Effector memory CD4-positive, alpha-beta T cell (primary cell): ENCODE data around the gene TAAR2.
"Not testable (repeated sequence)": the region's sequence is repeated elsewhere in the genome, so short reads cannot be mapped to it uniquely, and the experiment has no call there.

Source experiments
- DNase-seq, 3 donors: peaks; one replicate each; pipeline ENCODE4 v3.0.0-alpha.2; 2020
- H3K27ac ChIP-seq: 2 replicates; pipeline ENCODE4 v1.7.0; 2013; ENCODE audit warnings: mild to moderate bottlenecking, low read length, moderate library complexity; ENCODE audit not compliant: insufficient read depth, poor library complexity, severe bottlenecking
- H3K27me3 ChIP-seq: replicated peaks from 2 replicates; pipeline ENCODE4 v1.7.0; 2013; ENCODE audit warnings: mild to moderate bottlenecking, low read length; ENCODE audit not compliant: insufficient read depth, control insufficient read depth, poor library complexity, severe bottlenecking
- H3K36me3 ChIP-seq: 2 replicates; pipeline ENCODE4 v1.7.0; 2013; ENCODE audit warnings: mild to moderate bottlenecking, low read length, moderate library complexity; ENCODE audit not compliant: control insufficient read depth, insufficient read depth
- H3K4me1 ChIP-seq: 2 replicates; pipeline ENCODE4 v1.7.0; 2013; ENCODE audit warnings: low read length, mild to moderate bottlenecking; ENCODE audit not compliant: control insufficient read depth, insufficient read depth, poor library complexity, severe bottlenecking
- H3K4me3 ChIP-seq: 2 replicates; pipeline ENCODE4 v1.7.0; 2013; ENCODE audit warnings: low read length, low read depth, mild to moderate bottlenecking; ENCODE audit not compliant: insufficient read depth, poor library complexity, severe bottlenecking
- H3K9me3 ChIP-seq: 2 replicates; pipeline ENCODE4 v1.7.0; 2013; ENCODE audit warnings: mild to moderate bottlenecking, low read length, moderate library complexity; ENCODE audit not compliant: control insufficient read depth

The TAAR2 gene

DNA sequence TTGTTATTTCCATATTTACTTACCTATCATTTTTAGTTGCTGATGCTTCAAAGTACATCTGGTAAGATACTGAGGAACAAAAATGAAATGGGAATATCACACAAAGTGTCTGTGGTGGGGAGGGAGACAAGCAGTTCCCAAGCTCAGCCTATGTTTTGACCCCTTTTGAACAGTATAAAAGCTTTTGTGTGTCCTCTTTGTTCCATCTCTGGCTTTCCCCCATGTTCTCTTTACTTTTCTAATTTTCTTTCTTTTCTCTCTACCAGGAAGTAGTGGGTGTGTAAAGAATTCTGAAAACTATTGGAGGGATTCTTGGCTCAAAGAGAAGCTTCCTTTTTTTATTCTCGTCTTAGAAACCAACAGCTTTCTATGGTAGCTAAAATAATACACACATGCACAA is 7.4 kb downstream of the TAAR2 start:
- H3K36me3 ChIP-seq, result no peaks in the 10 kb centered on the region
- no peaks in the 10 kb centered on the region for H3K9me3 ChIP-seq
- no peak overlapping the region for H3K4me3 ChIP-seq
- H3K27me3 ChIP-seq, result no peaks in the 10 kb centered on the region
- no peaks in the 10 kb centered on the region for H3K4me1 ChIP-seq
- DNase-seq, result no peak
- no peak overlapping the region for H3K27ac ChIP-seq

DNA sequence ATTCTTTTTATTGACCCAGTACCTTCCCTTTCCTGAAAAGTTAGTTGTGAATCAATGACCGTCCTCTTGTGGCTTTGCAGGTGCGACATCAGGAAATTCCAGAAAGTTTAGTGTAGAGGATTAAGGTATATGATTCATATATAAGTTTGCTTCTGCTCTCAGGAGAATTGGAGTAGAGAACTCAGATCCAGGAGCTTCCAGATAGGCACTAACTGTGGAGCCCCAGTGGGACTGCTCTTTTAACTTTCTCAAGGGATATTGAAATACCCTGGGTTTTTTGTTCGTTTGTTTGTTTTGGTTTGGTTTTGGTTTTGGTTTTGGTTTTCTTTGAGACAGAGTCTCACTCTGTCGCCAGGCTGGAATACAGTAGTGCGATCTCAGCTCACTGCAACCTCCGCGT is 9.5 kb downstream of the TAAR2 start:
- H3K4me3 ChIP-seq, result no peak overlapping the region
- no peaks in the 10 kb centered on the region for H3K27me3 ChIP-seq
- DNase-seq, result no peak
- no peaks in the 10 kb centered on the region for H3K4me1 ChIP-seq
- no peaks in the 10 kb centered on the region for H3K9me3 ChIP-seq
- H3K36me3 ChIP-seq, result no peaks in the 10 kb centered on the region
- H3K27ac ChIP-seq, result no peak overlapping the region

DNA sequence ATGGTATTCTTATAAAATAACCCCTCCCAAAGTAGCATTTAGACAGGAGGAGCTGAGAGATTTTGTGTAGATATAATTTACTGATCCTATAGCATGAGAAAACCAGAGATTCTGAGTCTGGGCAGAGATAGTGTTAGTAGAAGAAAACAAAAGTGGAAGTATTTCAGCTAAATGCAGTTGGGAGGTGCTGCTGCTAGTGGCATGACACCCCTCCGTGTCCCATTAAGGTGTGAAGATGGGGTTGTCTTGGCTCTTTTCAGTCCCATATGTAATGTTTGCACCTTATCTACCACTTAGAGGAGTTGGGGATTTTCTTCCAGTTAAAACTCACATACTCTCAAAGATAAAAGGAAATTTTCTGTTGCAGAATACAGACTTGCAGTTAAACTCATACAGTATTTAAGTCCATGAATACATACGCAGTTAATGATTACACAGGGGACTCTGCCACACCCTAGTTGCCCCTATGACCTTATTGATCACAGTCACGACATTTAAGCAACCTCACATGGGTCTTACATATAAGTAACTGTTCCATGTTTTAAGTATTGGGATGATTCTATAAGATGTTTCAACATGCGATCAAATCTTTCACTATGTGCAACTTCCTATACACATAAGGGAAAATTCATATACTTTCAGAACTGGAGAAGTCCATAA is 11.5 kb downstream of the TAAR2 start:
- DNase-seq, result no peak
- no peaks in the 10 kb centered on the region for H3K27me3 ChIP-seq
- no peaks in the 10 kb centered on the region for H3K4me1 ChIP-seq
- H3K36me3 ChIP-seq, result no peaks in the 10 kb centered on the region
- no peaks in the 10 kb centered on the region for H3K9me3 ChIP-seq
- no peak overlapping the region for H3K4me3 ChIP-seq
- H3K27ac ChIP-seq, result no peak overlapping the region

DNA sequence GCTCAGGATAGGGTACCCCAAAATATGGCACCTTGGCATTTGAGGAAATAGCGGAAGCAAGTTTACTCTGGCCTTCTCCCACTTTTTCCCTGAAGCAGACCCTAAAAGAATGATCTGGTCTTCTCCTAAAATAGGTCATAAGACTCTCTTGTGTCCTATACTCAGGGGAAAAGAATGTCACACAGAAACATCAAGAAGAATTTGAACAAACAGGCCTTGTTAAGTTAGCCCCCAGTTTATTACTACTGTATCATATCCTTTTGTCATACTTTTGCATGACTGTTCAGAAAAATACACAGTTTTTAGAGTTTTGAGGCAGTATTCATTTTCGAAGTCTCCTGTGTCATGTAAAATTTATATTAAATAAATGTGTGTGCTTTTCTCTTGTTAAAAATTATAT is 12.5 kb downstream of the TAAR2 start:
- no peaks in the 10 kb centered on the region for H3K36me3 ChIP-seq
- no peak for DNase-seq
- H3K27ac ChIP-seq, result no peak overlapping the region
- H3K4me1 ChIP-seq, result no peaks in the 10 kb centered on the region
- H3K9me3 ChIP-seq, result no peaks in the 10 kb centered on the region
- H3K27me3 ChIP-seq, result no peaks in the 10 kb centered on the region
- no peak overlapping the region for H3K4me3 ChIP-seq

DNA sequence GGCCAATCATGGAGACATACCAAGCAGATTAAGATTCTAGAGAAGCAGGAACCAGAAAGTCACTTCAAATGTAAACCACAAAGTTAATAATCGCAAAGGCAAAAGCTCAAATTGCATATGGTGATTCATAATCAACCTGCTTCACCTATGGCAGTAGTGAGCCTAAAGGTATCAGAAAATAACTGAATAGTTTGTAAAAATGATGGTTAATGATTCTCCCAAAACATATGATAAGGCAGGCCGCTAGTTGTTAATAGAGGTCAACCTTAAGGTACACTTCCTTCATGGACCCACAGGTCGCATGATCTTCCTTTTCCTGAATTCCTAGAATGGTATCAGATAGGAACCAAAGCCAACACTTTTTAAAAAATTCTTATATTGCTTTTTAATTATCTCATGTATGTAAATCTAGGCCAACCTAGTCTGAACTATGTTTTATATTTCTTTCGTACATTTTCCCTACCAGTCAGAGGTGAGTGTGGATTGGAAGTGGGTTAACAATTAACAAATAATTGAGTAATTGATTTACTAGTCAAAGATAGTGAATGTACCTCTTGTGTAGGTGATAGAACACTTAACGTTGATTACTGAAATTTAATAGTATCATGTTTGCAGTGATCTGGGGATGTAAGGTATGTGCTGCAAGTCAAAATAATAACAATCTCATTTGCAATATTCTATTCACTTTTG is 16.4 kb downstream of the TAAR2 start:
- no peaks in the 10 kb centered on the region for H3K36me3 ChIP-seq
- H3K4me1 ChIP-seq, result no peaks in the 10 kb centered on the region
- no peaks in the 10 kb centered on the region for H3K27me3 ChIP-seq
- no peak for DNase-seq
- H3K4me3 ChIP-seq, result no peak overlapping the region
- no peak overlapping the region for H3K27ac ChIP-seq
- no peaks in the 10 kb centered on the region for H3K9me3 ChIP-seq

GRCh38 chr6:132604635-132605152 is 19.4 kb downstream of the TAAR2 start:
- Histone ChIP-seq H3K4me3 (no peak overlapping the region), H3K9me3 (no peaks in the 10 kb centered on the region), H3K4me1 (no peaks in the 10 kb centered on the region), H3K27me3 (no peaks in the 10 kb centered on the region), H3K27ac (no peak overlapping the region), H3K36me3 (no peaks in the 10 kb centered on the region)
- DNase-seq, result no peak

GRCh38 chr6:132600900-132601299 is 23.2 kb downstream of the TAAR2 start:
- H3K4me3 ChIP-seq, H3K36me3 ChIP-seq, H3K4me1 ChIP-seq, H3K27ac ChIP-seq, H3K27me3 ChIP-seq, H3K9me3 ChIP-seq, DNase-seq: not testable (repeated sequence)

GRCh38 chr6:132598473-132598872 is 25.6 kb downstream of the TAAR2 start:
- no peak for DNase-seq
- no peak overlapping the region for H3K4me3 ChIP-seq

DNA sequence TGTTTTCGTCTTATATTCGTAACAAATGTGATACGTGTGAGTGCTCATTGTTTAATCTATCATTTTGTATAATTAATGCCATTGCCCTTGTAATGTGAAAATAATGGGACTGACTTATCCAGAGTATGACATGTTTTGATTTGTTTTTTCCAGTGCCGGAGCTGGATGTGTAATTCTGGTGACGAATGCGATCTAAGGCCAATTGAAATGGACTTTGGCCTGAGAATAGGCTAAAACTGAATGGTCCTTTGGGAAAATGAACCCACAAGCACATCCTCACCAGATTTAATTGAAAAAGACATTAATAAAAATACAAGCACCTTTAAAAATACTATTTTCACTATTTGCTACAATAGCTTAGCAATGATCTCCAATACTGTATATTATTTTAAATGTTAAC is 27.9 kb downstream of the TAAR2 start:
- DNase-seq, result no peak
- Histone ChIP-seq H3K4me1 (no peaks in the 10 kb centered on the region), H3K9me3 (no peaks in the 10 kb centered on the region), H3K27me3 (no peaks in the 10 kb centered on the region), H3K36me3 (no peaks in the 10 kb centered on the region), H3K27ac (no peak overlapping the region), H3K4me3 (no peak overlapping the region)

More at GRCh38 chr6:132598473-132598872, 25.6 kb downstream of the TAAR2 start:
- Histone ChIP-seq H3K36me3 (no peaks in the 10 kb centered on the region), H3K4me1 (no peaks in the 10 kb centered on the region), H3K9me3 (no peaks in the 10 kb centered on the region), H3K27ac (no peak overlapping the region), H3K27me3 (no peaks in the 10 kb centered on the region)

- H3K36me3 ChIP-seq, result no peaks in the 10 kb centered on the region
- H3K27me3 ChIP-seq, result no peaks in the 10 kb centered on the region
- H3K27ac ChIP-seq, result no peak overlapping the region
- no peaks in the 10 kb centered on the region for H3K9me3 ChIP-seq
- DNase-seq, result no peak
- no peaks in the 10 kb centered on the region for H3K4me1 ChIP-seq
- no peak overlapping the region for H3K4me3 ChIP-seq
Observed at GRCh38 chr6:132592855-132593254, 31.2 kb downstream of the TAAR2 start.
